ENCODE data around the gene WNK2.
"Not testable (repeated sequence)": the region's sequence is repeated elsewhere in the genome, so short reads cannot be mapped to it uniquely, and the experiment has no call there.

Gene WNK2

DNA sequence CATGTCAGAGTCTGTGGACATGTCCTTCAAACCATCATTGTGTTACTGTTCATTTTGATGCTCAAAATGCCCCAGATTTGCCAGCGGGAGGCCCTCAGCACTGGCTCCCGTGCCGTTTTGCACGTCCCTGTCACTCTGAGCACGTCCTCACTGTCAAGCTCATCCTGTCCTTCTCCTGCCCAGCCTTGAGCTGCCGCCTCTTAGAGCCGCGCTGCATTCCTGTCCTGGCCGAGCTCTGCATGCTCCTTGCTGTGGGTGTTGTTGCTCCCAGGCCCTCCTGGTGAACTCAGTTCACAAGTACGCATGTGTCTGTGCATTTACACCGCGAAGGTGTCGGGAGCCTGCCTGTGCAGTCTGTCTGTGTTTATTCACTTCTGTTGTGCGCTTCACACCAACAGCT lies 62.2 kb downstream of the WNK2 start:
- H3K27me3 Mint-ChIP-seq, result peaks cover 1% of the 10 kb centered on the region
- no peaks in the 10 kb centered on the region for H3K4me1 Mint-ChIP-seq
- H3K27ac Mint-ChIP-seq, result no peak overlapping the region
- H3K4me3 Mint-ChIP-seq, result no peak overlapping the region
- ATAC-seq (ENCODE audit: low read depth) (no peak), DNase-seq (ENCODE audit: low spot score in 2 of 2) (no peak)
- no peaks in the 10 kb centered on the region for H3K9me3 Mint-ChIP-seq
- H3K36me3 Mint-ChIP-seq, result no peaks in the 10 kb centered on the region

GRCh38 chr9:93246526-93246925 lies 62.6 kb downstream of the WNK2 start:
- no peaks in the 10 kb centered on the region for H3K4me1 Mint-ChIP-seq
- H3K27ac Mint-ChIP-seq, result no peak overlapping the region
- no peaks in the 10 kb centered on the region for H3K36me3 Mint-ChIP-seq
- peaks cover 1% of the 10 kb centered on the region for H3K27me3 Mint-ChIP-seq
- no peaks in the 10 kb centered on the region for H3K9me3 Mint-ChIP-seq
- DNase-seq (ENCODE audit: low spot score in 2 of 2) (no peak), ATAC-seq (ENCODE audit: low read depth) (no peak)
- no peak overlapping the region for H3K4me3 Mint-ChIP-seq

- DNase-seq (ENCODE audit: low spot score in 2 of 2), result no peak
- H3K27ac Mint-ChIP-seq, result no peak overlapping the region
- no peak for ATAC-seq (ENCODE audit: low read depth)
- no peak overlapping the region for H3K4me3 Mint-ChIP-seq
- no peaks in the 10 kb centered on the region for H3K4me1 Mint-ChIP-seq
- H3K9me3 Mint-ChIP-seq, result no peaks in the 10 kb centered on the region
- peaks cover 1% of the 10 kb centered on the region for H3K27me3 Mint-ChIP-seq
- no peaks in the 10 kb centered on the region for H3K36me3 Mint-ChIP-seq
Observed at GRCh38 chr9:93247099-93247865, 63.3 kb downstream of the WNK2 start.

- ATAC-seq (ENCODE audit: low read depth) (no peak), DNase-seq (ENCODE audit: low spot score in 2 of 2) (no peak)
- no peak overlapping the region for H3K27ac Mint-ChIP-seq
- H3K9me3 Mint-ChIP-seq, result no peaks in the 10 kb centered on the region
- no peaks in the 10 kb centered on the region for H3K27me3 Mint-ChIP-seq
- no peaks in the 10 kb centered on the region for H3K36me3 Mint-ChIP-seq
- H3K4me1 Mint-ChIP-seq, result no peaks in the 10 kb centered on the region
- no peak overlapping the region for H3K4me3 Mint-ChIP-seq
Observed at GRCh38 chr9:93247892-93248291, 64.0 kb downstream of the WNK2 start.

GRCh38 chr9:93248386-93249040 lies 64.6 kb downstream of the WNK2 start:
- no peak overlapping the region for H3K4me3 Mint-ChIP-seq
- H3K27me3 Mint-ChIP-seq, result no peaks in the 10 kb centered on the region
- ATAC-seq (ENCODE audit: low read depth), result no peak
- no peaks in the 10 kb centered on the region for H3K36me3 Mint-ChIP-seq
- H3K27ac Mint-ChIP-seq, result no peak overlapping the region
- DNase-seq (ENCODE audit: low spot score in 2 of 2), result no peak
- no peaks in the 10 kb centered on the region for H3K9me3 Mint-ChIP-seq
- H3K4me1 Mint-ChIP-seq, result no peaks in the 10 kb centered on the region

- DNase-seq (ENCODE audit: low spot score in 2 of 2), result no peak
- no peak overlapping the region for H3K4me3 Mint-ChIP-seq
- no peaks in the 10 kb centered on the region for H3K27me3 Mint-ChIP-seq
- H3K4me1 Mint-ChIP-seq, result no peaks in the 10 kb centered on the region
- ATAC-seq (ENCODE audit: low read depth), result no peak
- no peaks in the 10 kb centered on the region for H3K36me3 Mint-ChIP-seq
- H3K9me3 Mint-ChIP-seq, result no peaks in the 10 kb centered on the region
- H3K27ac Mint-ChIP-seq, result no peak overlapping the region
Observed at GRCh38 chr9:93250185-93250584, 66.2 kb downstream of the WNK2 start.

DNA sequence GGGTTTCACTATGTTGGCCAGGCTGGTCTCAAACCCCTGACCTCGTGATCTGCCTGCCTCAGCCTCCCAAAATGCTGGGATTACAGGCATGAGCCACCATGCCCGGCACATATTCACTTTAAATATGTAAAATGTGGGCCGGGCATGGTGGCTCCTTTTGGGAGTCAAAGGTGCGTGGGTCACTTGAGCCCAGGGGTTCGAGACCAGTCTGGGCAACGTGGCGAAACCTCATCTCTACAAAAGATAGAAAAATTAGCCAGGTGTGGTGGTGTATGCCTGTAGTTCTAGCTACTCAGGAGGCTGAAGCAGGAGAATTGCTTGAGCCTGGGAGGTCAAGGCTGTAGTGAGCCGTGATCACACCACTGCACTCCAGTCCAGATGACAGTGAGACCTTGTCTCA lies 67.4 kb downstream of the WNK2 start:
- not testable (repeated sequence) for H3K9me3 Mint-ChIP-seq; DNase-seq (ENCODE audit: low spot score in 2 of 2); ATAC-seq (ENCODE audit: low read depth); H3K27me3 Mint-ChIP-seq; H3K4me3 Mint-ChIP-seq; H3K36me3 Mint-ChIP-seq; H3K27ac Mint-ChIP-seq; H3K4me1 Mint-ChIP-seq

GRCh38 chr9:93252116-93252780 lies 68.3 kb downstream of the WNK2 start:
- H3K4me1 Mint-ChIP-seq, result no peaks in the 10 kb centered on the region

DNA sequence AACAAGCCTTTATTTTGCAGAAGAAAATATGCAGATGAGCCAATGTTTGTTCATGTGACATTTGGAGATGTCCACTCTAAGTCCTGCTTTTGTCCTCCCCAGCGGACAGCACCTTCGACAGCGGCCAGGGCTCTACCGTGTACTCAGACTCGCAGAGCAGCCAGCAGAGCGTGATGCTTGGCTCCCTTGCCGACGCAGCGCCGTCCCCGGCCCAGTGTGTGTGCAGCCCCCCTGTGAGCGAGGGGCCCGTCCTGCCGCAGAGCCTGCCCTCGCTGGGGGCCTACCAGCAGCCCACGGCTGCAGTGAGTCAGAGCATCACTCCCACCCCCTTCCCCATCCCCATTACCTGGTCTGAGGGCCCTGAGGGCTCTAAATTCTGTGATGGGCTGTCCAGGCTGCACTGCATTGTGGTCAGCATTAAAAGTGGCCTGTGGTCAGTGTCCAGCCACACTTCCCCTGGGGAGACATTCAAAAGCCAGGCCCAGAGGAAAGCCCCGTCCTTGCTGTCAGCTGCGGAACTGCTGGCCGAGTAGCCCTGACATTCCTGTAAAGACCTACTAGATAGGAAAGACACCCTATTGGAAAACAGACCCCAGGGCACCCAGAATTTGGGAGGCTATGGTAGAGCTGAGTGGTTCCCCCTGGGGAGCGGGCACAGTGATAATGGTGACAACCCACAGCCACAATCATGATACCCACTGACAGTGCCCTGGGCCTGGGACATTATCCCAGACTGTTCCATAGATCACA lies 69.0 kb downstream of the WNK2 start:
- Mint-ChIP-seq H3K4me3 (no peak overlapping the region), H3K36me3 (no peaks in the 10 kb centered on the region), H3K9me3 (no peaks in the 10 kb centered on the region), H3K27me3 (peaks cover 2% of the 10 kb centered on the region), H3K4me1 (no peaks in the 10 kb centered on the region), H3K27ac (no peak overlapping the region)
- no peak for ATAC-seq (ENCODE audit: low read depth)
- DNase-seq (ENCODE audit: low spot score in 2 of 2), result no peak

More at GRCh38 chr9:93252116-93252780, 68.3 kb downstream of the WNK2 start:
- Mint-ChIP-seq H3K9me3 (no peaks in the 10 kb centered on the region), H3K36me3 (no peaks in the 10 kb centered on the region), H3K4me3 (no peak overlapping the region), H3K27me3 (peaks cover 2% of the 10 kb centered on the region), H3K27ac (no peak overlapping the region)
- DNase-seq (ENCODE audit: low spot score in 2 of 2) (no peak), ATAC-seq (ENCODE audit: low read depth) (no peak)

- Mint-ChIP-seq H3K36me3 (no peaks in the 10 kb centered on the region), H3K27ac (no peak overlapping the region), H3K4me3 (no peak overlapping the region), H3K4me1 (no peaks in the 10 kb centered on the region), H3K27me3 (peaks cover 2% of the 10 kb centered on the region), H3K9me3 (no peaks in the 10 kb centered on the region)
- no peak for DNase-seq (ENCODE audit: low spot score in 2 of 2)
- no peak for ATAC-seq (ENCODE audit: low read depth)
Observed at GRCh38 chr9:93253633-93254032, 69.7 kb downstream of the WNK2 start.

DNA sequence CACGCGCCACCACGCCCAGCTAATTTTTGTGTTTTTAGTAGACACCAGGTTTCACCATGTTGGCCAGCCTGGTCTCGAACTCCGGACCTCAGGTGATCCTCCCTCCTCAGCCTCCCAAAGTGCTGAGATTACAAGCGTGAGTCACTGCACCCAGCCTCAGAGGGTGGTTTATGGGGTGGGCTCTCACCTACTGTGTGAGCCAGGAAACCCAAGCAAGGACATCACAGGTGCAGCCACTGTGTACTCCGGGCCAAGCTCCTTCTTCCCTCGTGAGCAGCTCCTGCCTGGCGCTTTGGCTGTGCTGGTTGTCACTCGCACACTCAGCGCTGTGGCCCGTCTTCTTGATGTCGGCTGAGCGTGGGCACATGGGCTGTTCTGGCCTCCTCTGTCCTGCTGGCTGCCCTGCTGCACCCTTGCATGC lies 70.1 kb downstream of the WNK2 start:
- no peak overlapping the region for H3K4me3 Mint-ChIP-seq
- H3K9me3 Mint-ChIP-seq, result no peaks in the 10 kb centered on the region
- DNase-seq (ENCODE audit: low spot score in 2 of 2) (no peak), ATAC-seq (ENCODE audit: low read depth) (no peak)
- peaks cover 2% of the 10 kb centered on the region for H3K27me3 Mint-ChIP-seq
- H3K36me3 Mint-ChIP-seq, result no peaks in the 10 kb centered on the region
- H3K4me1 Mint-ChIP-seq, result no peaks in the 10 kb centered on the region
- H3K27ac Mint-ChIP-seq, result no peak overlapping the region

- H3K27ac Mint-ChIP-seq, result no peak overlapping the region
- H3K9me3 Mint-ChIP-seq, result no peaks in the 10 kb centered on the region
- H3K4me3 Mint-ChIP-seq, result no peak overlapping the region
- ATAC-seq (ENCODE audit: low read depth) (no peak), DNase-seq (ENCODE audit: low spot score in 2 of 2) (no peak)
- H3K27me3 Mint-ChIP-seq, result peaks cover 2% of the 10 kb centered on the region
- H3K36me3 Mint-ChIP-seq, result no peaks in the 10 kb centered on the region
- no peaks in the 10 kb centered on the region for H3K4me1 Mint-ChIP-seq
Observed at GRCh38 chr9:93254806-93255493, 71.0 kb downstream of the WNK2 start.

GRCh38 chr9:93255494-93255867 lies 71.5 kb downstream of the WNK2 start:
- Mint-ChIP-seq H3K9me3 (no peaks in the 10 kb centered on the region), H3K27ac (no peak overlapping the region), H3K4me3 (no peak overlapping the region), H3K4me1 (no peaks in the 10 kb centered on the region), H3K27me3 (peaks cover 2% of the 10 kb centered on the region), H3K36me3 (no peaks in the 10 kb centered on the region)
- no peak for DNase-seq (ENCODE audit: low spot score in 2 of 2)
- no peak for ATAC-seq (ENCODE audit: low read depth)
